ENCODE results near the gene STXBP5. TPM values are rescaled to one million over a fixed set of nuclear protein-coding genes. Genes with fewer than 3 reads are reported as not detected.

STXBP5 gene
- total and polyA plus RNA-seq, 2 experiments from 2014 or later, result 11.1 to 30.3 TPM

GRCh38 chr6:147285087-147285855 lies 81.1 kb downstream of the STXBP5 start:
- H3K27ac ChIP-seq, result no peak overlapping the region
- H3K27me3 ChIP-seq, result no peaks in the 10 kb centered on the region
- no peaks in the 10 kb centered on the region for H3K36me3 ChIP-seq (replicated peaks; ENCODE audit: insufficient read depth, low read depth)
- H3K79me2 ChIP-seq, result no peaks in the 10 kb centered on the region
- no peaks in the 10 kb centered on the region for H3K9me3 ChIP-seq (ENCODE audit: low read depth)
- no peak for TF ChIP-seq EZH2 (IDR thresholded peaks at IDR 0.05; ENCODE audit: borderline replicate concordance)
- TF ChIP-seq, protein P1, sequence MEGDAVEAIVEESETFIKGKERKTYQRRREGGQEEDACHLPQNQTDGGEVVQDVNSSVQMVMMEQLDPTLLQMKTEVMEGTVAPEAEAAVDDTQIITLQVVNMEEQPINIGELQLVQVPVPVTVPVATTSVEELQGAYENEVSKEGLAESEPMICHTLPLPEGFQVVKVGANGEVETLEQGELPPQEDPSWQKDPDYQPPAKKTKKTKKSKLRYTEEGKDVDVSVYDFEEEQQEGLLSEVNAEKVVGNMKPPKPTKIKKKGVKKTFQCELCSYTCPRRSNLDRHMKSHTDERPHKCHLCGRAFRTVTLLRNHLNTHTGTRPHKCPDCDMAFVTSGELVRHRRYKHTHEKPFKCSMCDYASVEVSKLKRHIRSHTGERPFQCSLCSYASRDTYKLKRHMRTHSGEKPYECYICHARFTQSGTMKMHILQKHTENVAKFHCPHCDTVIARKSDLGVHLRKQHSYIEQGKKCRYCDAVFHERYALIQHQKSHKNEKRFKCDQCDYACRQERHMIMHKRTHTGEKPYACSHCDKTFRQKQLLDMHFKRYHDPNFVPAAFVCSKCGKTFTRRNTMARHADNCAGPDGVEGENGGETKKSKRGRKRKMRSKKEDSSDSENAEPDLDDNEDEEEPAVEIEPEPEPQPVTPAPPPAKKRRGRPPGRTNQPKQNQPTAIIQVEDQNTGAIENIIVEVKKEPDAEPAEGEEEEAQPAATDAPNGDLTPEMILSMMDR (IDR thresholded peaks at IDR 0.05; ENCODE audit: poor library complexity), result peak; percentile 61
- TF ChIP-seq EZH2phosphoT487 (IDR thresholded peaks at IDR 0.05; ENCODE audit: low read depth, severe bottlenecking, unreplicated experiment), result no peak
- no peak overlapping the region for H2AFZ ChIP-seq
- no peaks in the 10 kb centered on the region for H3K9me2 ChIP-seq (replicated peaks; ENCODE audit: insufficient read depth)
- 44% methylated on average over 3 of the region's 3 CpGs for WGBS (ENCODE audit: low lambda C conversion rate, missing lambda C conversion rate)
- H3K4me3 ChIP-seq, result no peak overlapping the region
- no peak overlapping the region for H3K4me2 ChIP-seq
- DNase-seq (ENCODE audit: low spot score), result peak; percentile 55
- H3K4me1 ChIP-seq (ENCODE audit: insufficient read depth), result peaks cover 9% of the 10 kb centered on the region
- no peaks in the 10 kb centered on the region for H4K20me1 ChIP-seq (ENCODE audit: insufficient read depth, poor library complexity, severe bottlenecking)

DNA sequence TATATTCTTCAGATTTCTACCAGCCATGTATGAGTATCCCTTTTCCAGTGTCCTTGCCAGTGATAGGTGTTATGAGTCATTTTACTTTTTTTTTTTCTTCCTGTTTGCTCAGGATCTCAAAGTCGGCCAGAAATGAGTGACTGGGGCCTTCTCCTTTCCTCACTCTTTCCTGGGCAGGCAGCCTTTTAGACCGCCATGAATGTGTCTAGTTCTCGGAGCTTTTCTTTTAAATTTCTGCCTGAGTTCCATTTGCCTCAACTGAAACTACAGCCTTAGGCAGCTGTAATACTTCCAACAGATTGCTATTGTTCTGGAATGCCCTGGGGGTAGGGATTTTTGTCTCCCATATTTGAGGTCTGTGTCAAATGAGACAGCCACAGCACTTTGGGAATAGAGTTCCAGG lies 83.7 kb downstream of the STXBP5 start:
- H3K27me3 ChIP-seq, result no peaks in the 10 kb centered on the region
- no peaks in the 10 kb centered on the region for H3K9me2 ChIP-seq (replicated peaks; ENCODE audit: insufficient read depth)
- no peaks in the 10 kb centered on the region for H3K79me2 ChIP-seq
- peak; percentile 6 for DNase-seq (ENCODE audit: low spot score)
- TF ChIP-seq, protein P1 (IDR thresholded peaks at IDR 0.05; ENCODE audit: poor library complexity), result no peak
- no peak for TF ChIP-seq EZH2phosphoT487 (IDR thresholded peaks at IDR 0.05; ENCODE audit: low read depth, severe bottlenecking, unreplicated experiment)
- TF ChIP-seq EZH2 (IDR thresholded peaks at IDR 0.05; ENCODE audit: borderline replicate concordance), result no peak
- no peak overlapping the region for H3K27ac ChIP-seq
- no peaks in the 10 kb centered on the region for H3K36me3 ChIP-seq (replicated peaks; ENCODE audit: insufficient read depth, low read depth)
- peaks cover 5% of the 10 kb centered on the region for H3K4me1 ChIP-seq (ENCODE audit: insufficient read depth)
- no peak overlapping the region for H3K4me2 ChIP-seq
- no peaks in the 10 kb centered on the region for H3K9me3 ChIP-seq (ENCODE audit: low read depth)
- H2AFZ ChIP-seq, result no peak overlapping the region
- WGBS (ENCODE audit: low lambda C conversion rate, missing lambda C conversion rate), result 80% methylated on average over 3 of the region's 3 CpGs
- no peak overlapping the region for H3K4me3 ChIP-seq
- no peaks in the 10 kb centered on the region for H4K20me1 ChIP-seq (ENCODE audit: insufficient read depth, poor library complexity, severe bottlenecking)

DNA sequence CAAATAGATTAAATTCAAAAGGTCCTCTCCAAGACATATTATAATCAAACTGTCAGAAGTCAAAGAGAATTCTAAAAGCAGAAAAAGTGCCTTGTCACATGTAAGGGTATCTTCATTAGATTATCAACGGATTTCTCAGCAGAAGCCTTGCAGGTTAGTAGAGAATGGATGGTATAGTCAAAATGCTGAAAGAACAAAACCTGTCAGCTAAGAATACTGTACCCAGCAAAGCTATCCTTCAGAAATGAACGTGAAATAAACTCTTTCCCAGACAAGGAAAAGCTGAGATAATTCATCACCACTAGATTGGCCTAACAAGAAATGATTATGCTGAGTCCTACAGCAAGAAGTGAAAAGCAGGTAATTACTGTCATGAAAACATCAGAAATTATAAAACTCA lies 92.9 kb downstream of the STXBP5 start:
- H2AFZ ChIP-seq, result no peak overlapping the region
- no peaks in the 10 kb centered on the region for H3K4me1 ChIP-seq (ENCODE audit: insufficient read depth)
- DNase-seq (ENCODE audit: low spot score), result no peak
- WGBS (ENCODE audit: low lambda C conversion rate, missing lambda C conversion rate), result 96% methylated on average over 2 of the region's 2 CpGs
- H3K79me2 ChIP-seq, result no peaks in the 10 kb centered on the region
- TF ChIP-seq, protein P1 (IDR thresholded peaks at IDR 0.05; ENCODE audit: poor library complexity), result no peak
- TF ChIP-seq EZH2phosphoT487 (IDR thresholded peaks at IDR 0.05; ENCODE audit: low read depth, severe bottlenecking, unreplicated experiment) (no peak), EZH2 (IDR thresholded peaks at IDR 0.05; ENCODE audit: borderline replicate concordance) (no peak)
- H3K27ac ChIP-seq, result no peak overlapping the region
- no peak overlapping the region for H3K4me2 ChIP-seq
- no peaks in the 10 kb centered on the region for H3K36me3 ChIP-seq (replicated peaks; ENCODE audit: insufficient read depth, low read depth)
- H3K4me3 ChIP-seq, result no peak overlapping the region
- no peaks in the 10 kb centered on the region for H3K27me3 ChIP-seq
- H4K20me1 ChIP-seq (ENCODE audit: insufficient read depth, poor library complexity, severe bottlenecking), result no peaks in the 10 kb centered on the region
- H3K9me2 ChIP-seq (replicated peaks; ENCODE audit: insufficient read depth), result no peaks in the 10 kb centered on the region
- peaks cover 15% of the 10 kb centered on the region for H3K9me3 ChIP-seq (ENCODE audit: low read depth)

Data from hepatocyte (in vitro differentiated cells).